Activated T-cell treated with anti-CD3 and anti-CD28 coated beads for 4 hours (primary cell): ENCODE measurements around the gene KIF5C.

Experiments
- DNase-seq: peaks from one replicate; pipeline ENCODE4 v3.0.0-alpha.2; 2020

The KIF5C gene

DNA sequence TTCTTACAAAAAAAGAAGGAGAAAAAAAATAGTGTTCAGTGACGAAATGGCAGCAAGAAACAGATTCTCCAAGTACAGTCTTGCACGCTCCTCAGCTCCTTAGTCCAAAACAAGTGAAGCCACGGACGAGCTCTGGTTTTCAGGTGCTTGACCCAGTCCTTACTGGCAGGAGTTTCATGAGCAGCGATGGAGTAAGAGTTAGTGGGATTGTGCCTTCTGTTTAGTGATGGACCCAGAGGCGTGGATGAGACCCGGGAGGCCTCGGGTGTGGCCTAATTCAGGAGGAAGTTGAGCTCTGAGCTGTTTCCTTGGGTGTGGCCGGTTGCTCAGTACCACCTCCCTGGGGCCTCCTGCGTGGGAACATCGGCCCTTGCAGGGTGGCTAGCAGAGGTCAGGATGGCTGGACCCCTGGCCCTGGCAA is 52.0 kb downstream of the KIF5C start:
- DNase-seq = no peak

DNA sequence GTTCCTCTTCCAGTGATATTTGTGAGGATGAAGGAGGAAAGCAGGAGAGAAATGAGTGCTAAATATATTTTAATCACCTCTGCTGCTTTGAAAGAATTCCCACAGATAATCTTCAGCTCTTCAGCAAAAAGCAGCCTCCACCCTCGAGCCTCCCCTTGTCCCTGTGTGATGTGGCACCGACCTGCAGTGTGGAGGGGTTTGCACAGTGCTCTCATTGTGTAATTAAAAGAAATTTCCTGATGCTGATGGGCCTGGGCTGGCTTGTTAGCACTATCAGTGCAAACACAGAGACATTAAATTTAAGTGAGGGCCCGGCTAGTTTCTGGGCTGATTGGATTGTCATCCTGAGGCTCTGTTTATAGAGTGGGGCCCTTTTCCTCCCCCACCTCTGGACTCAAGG is 53.4 kb downstream of the KIF5C start:
- DNase-seq = no peak

DNA sequence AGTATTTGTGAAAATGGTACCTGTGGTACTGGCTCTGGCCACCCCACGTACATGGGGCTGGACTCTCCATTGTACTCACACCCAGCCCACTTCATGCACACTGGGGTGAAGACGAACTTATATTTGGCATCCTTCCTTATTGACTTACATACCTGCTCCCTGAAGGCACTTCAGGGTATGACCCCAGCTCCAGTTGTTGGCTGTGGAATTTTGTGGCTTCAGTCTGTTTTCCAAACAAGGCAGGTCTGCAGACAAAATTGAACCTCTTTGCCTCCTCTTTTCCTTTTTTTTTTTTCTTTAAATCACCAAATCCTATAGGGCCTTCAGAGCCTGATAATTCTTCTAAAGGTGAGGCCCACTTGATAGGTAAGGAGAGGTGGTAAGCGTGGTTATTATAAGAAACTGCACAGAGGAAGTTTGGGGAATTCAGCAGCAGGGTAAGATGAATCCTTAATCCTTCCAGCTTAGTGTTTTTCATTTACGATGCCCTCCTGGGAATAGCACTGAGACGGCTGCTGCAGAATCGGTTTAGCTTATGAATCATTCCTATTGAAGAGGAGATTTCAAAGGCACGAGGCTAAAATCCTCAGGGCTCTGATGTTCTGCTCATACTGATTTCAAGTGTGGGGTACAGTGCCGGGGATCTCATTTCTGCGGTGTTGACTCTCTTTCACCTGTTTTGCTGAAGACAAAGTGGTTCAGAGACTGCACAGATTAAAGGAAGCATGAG is 55.2 kb downstream of the KIF5C start:
- no peak for DNase-seq

DNA sequence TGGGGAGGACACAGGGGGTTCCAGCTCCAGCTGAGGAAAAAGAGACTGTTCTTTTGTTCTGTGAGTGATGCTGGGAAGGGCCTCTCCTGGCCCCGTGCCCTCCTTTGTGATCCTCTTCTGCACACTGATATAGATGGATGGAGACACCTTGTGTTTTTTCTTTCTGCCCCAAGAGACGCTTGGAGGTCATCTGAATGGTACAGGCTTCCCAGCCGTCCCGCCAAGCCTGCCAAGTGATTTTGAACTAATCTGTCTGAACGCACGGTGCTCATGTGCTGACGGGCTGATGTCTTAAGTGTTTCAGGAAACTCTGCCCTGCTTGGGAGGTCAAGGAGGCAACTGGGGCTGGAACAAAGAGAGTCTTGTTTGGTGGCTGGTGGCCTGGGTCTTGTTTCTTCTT is 57.5 kb downstream of the KIF5C start:
- DNase-seq = no peak

DNA sequence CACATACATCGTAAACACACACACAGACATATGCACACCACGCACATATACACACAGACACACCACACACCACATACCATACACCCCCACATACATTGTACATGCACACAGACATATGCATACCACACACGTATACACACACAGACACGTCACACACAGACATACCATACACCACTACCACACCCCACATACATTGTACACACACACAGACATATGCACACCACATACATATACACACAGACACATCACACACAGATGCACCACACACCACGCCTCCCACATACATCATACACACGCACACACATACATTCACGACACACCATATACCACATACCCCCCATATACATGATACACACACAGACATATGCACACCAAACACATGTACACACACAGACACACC is 58.4 kb downstream of the KIF5C start:
- no peak for DNase-seq

DNA sequence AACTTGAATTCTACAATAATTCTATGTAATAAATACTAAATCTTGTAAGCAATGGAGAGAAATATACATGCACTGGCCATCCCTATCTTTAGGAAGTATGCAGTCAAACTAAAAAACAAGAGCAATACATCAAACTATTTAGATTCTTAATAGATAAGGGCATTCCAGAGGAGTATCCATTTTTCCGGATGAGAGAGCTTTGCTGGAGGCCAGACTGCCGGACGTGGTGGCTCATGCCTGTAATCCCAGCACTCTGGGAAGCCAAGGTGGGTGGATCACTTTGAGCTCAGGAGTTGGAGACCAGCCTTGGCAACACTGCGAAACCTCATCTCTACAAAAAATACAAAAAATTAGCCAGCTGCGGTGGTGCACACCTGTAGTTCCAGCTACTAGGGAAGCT is 60.8 kb downstream of the KIF5C start:
- no peak for DNase-seq

DNA sequence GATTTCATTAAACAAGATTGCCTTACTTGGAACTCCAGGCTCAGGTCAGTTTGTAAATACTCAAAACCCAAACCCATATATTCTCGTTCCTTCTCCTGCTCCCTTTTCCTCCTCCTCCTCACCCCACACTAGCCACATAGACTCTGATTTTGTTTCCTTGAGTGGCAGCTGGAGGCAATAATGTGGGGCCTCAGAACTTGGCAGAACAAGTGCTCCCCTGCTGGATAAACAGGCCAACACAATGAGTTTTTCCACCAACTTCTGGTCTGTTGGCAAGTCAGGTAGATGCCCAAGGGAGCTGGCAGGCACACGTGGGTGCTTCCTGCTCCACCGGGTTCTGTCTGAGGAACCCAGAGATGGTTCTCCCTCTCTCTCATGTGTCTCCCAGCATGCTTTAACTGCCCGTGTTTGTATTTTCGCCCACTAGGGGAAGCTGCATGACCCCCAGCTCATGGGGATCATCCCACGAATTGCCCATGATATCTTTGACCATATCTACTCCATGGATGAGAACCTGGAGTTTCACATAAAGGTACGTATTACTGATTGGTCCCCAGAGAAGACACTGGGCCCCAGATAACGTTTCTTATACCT is 61.9 kb downstream of the KIF5C start:
- no peak for DNase-seq

DNA sequence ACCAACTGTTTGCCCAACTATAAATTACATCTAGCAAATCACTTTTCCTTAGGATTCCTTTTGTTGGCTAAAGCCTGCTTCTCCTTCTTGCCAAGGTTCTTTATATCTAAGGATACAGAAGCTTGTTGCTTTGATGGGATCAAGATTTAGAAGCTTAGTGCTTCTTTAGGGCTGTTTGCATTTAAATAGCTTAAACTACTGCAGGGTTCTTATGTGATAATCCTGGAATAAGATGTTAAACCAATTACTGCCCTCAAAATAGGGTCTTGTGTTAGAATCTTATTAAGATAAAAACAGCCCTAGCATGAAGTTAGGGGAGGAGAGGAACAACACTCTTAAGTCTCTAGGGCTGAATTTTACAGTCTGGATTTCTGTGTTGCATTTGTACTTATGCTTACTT is 64.2 kb downstream of the KIF5C start:
- no peak for DNase-seq

DNA sequence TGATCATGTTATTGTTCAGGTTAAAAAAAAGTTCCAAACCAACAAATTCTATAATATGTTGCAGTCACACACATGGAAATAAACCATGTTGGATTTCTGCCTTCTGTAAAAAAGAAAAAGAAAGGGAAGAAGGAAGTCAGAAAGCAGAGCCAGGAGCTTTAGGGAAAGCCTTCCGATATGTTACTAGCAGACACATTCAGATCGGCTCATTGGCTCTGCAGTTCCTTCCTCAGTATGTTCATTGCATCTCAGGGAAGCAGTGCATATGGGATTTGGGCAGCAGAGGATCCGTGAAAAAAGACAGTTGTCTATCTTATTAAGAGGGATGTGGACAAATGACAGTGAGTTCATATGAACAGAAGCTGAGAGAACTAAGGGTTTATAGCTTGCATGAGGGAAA is 68.1 kb downstream of the KIF5C start:
- no peak for DNase-seq

DNA sequence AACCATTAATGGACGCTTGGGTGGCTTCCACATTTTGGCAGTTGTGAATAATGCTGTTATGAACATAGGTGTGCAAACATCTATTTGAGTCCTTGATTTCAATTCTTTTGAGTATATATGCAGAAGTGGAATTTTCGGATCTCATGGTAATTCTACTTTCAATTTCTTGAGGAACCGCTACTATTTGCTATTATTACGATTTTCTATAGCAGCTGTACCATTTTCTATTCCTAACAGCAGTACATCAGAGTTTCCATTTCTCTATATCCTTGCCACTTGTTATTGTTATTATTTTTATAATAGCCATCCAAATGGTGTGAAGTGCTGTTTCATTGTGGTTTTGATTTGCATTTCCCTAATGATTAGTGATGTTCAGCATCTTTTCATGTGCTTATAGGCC is 69.5 kb downstream of the KIF5C start:
- DNase-seq = no peak

DNA sequence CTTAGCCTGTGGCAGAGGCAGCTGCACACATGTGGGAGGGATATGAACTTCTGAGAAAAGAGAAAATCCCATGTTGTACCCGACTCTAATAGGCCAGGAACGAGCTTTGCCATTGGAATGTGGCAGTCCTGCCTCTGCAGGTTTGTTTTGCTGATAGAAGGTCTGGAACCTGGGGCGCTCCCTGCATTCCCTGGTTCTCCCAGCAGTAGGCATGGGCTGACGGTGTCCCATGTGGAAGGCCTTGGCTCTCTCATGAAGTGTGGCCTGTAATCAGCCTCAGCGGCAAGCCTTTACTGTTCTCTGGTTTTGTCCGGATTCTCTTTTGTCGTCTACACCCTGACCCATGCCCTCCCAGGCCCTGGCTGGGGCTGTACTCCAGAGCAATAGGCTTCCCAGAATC is 72.3 kb downstream of the KIF5C start:
- DNase-seq = no peak

DNA sequence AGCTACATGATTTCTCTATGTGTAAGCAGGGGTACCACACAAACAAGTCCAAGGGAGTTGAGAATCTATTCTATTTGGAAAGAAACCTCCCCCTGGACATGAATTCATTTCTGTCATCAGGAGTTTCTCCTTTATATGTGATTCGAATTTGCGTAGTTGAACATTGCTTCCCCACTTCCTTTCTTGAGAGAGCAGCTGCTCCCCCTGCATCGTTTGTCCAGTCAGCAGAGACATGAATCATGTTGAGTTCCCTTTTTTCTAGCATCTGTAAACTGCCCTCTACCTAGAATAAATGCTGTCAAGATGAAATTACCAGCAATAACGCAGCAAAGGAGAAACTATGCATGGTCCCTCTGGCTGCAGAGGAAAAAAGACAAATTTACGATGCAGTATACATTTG is 73.8 kb downstream of the KIF5C start:
- DNase-seq = no peak

DNA sequence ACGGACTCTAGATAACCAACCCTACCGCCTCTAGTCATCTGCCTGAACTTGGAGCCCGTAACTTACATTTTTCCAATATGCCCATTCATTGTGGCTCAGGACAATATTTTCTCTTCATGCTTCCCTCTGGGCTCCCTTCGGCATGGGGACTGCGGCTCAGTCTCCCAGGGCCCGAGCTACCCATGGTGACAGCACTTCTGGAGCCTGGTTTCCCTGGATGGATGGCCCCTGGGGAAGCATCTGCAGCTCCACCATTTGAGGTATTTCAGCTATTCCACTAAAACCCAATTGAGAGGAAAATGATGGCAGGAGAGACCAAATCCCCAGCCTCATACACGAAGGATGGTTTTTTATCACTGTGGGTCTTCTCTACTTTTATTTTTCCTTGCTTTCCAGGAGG is 74.3 kb downstream of the KIF5C start:
- DNase-seq = no peak

DNA sequence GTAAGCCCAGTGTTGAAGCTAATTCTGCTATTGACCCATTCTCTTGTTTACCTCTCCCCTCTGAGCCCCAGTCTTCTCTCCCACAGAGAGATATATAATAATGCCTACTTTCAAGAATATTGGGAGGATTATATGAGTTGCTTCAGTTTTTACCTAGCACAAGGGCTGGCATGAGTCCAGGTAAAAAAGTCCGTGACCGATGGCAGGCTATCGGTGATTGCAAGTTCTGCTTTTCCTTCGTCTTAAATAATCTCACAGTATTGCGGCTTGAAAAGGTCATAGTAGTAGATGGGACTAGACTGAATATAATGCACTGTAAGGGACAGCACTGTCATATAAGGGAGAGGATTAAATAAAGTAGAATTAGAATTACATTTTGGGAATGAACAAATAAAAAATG is 77.6 kb downstream of the KIF5C start:
- no peak for DNase-seq

DNA sequence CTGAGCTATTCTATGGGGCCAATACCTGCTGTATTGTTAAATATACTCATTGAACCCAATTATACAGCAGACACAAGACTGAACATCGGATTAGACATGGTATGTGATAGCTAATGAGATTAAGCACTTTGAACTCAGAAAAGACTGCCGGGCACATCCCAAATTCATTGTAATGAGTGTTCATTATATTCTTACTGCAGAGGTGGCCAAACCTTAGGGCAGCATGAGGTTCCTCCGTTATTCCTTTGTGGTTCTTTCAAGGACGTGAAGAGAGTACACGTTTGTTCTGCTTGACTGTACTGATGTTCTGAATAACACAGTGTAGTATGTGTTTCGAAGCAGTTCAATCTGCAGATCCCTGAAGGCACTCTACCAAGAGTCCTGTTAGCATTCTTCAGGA is 78.4 kb downstream of the KIF5C start:
- no peak for DNase-seq

DNA sequence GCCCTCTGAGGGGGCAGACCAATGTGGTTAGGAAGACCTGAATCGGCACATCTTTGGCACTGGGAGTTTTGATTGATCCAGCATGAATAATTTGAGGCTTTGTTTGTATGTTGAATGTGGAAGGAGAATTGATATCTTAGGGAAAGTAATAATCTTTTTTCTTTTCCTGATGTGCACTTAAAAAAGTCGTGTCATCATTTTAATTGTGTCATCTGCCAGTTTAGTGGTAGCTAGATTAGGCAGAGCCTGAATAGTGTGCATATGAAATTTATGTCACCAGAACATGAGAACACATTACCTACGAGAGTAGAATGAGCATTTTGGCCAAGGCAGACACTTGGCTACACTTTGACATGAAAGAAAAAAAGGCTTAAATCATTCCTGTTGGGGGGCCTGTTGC is 79.5 kb downstream of the KIF5C start:
- DNase-seq = no peak

DNA sequence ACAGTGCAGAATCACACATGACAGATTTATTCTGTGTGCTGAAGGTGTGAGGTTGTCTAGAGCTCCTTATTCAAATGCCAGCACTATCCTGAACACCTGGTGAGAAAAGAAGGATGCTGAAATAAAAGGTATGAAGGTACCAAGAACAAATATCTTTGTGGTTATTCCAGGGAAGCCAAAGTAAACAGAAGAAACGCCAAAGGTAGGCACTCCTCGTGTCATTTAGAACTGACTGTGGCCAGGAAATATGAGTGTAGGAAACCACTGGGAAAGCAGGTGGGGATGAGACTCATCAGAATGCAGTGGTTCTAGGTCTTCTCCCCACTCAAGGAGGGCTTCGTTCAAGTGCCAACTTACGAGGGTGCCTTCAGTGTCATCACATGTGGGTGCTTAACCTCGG is 80.8 kb downstream of the KIF5C start:
- DNase-seq = no peak

DNA sequence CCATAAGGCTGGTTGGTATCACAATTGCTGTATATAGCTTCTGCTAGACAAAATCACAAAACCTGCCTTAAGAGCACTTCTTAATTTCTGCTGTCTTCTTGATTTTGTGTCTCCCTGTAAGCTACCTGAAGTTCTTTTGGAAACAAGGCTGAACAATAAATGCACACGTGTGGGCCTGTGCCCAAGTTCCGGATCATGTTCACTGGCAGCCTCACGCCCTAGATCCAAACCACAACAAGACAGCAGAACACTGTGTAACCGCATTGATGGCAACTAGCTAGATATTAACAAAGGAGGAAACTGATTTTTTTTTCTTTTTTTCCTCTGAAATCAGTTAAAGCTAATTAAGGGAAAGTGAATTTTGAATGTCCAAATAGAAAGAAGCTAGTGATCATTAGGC is 82.0 kb downstream of the KIF5C start:
- DNase-seq = no peak

DNA sequence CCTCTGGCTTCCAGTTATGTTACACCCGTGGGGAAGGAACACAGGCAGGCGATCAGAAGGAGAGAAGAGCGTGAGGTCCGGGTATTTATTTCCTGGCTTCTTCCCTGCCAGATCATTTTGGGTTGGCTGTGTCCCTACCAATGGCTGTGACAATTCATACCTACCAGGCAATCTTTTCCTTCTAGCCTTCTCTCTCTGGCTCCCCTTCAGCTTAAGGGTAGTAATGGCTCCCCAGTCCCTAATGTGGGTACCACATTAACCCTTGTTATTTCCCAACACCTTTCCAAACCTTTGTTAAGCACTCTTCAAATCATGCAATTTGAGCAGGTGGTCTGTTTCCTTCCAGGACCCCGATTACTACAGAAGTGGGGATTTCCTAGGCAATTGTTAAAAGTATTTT is 84.7 kb downstream of the KIF5C start:
- DNase-seq = no peak

DNA sequence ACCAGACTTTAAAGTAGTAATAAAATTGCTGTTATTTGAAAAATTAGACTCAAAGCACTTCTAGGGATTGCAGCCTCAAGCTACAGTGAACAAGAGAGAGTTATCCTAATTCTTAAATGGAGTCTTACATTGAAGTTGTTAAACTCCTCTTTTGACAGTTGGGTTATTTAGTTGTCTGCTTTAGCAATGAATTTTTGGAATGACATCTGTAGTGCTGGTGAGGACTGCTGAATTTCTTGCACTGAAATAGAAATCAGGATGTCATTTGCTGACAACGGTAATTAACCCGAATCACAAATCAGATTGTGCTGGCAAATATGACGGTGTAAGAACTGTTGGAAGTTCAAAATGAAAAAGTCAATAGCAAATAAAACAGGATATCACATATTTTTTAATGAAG is 85.5 kb downstream of the KIF5C start:
- no peak for DNase-seq

DNA sequence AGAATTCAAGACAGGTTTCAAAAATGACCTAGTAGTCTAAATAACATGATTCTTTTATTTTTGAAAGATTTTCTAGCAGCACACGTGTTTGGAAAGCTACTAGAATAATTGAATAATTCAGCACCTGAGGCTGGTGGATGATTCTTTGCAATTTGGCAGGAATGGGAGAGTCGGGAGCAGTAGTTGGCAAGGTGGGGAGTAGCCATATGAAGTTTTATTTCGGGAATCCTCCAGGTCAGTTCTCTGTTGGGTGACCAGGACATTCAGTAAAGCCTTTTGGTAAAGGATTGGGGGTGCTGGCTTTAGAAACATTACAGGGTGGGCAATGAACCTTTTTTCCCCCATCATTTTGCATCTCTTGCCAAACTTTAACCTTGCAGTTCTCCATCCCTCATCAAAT is 88.4 kb downstream of the KIF5C start:
- no peak for DNase-seq

DNA sequence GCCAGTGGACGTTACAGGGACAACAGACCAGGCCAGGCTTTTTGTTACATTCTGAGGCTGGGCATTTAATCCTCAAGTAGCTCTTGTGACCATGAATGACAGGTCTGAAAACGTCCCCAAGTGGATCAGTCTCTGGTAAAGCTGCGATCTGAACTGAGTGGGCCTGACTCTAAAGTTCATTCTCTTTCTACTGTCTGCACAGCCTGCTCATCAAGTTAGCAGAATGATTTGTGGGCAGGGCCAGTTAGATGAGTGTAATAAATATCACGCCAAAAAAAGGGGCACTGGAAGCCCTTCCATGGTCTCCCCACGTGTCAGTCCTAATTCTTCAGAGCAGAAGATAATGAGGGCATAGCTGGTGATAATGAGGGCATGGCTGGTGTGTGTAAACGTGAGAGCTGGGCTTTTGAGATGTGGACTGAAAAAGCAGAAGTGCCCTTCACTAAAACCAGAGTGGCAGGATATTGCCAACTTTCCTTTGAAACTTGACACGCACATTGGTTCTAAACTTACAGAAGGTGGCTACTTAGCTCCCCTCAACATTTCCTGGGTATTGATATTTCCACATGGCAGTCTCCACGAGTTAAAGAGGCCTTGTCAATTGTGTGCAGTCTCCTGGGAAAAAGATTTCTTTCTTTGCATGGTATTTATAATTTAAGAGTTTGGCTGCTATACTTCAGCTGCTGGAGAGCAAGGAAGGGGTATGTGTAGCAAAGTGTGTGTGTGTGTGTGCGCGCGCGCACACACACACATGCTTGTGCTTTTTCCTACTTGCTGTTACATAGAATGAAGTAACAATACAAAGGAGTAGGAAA is 90.8 kb downstream of the KIF5C start:
- DNase-seq = no peak

DNA sequence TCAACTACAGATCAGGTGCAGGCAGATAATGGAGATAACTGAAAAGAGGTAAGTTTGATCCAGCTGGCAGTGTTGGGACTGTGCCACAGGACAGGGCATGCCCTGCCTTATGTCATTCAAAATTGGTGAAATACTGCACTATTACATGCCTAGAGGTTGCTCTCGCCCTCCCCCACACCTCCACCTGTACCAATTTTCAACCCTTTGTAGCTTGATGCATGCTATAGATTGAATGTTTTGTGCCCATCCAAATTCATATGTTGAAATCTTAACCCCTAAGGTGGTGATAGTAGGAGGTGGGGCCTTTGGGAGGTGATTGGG is 91.4 kb downstream of the KIF5C start:
- no peak for DNase-seq

DNA sequence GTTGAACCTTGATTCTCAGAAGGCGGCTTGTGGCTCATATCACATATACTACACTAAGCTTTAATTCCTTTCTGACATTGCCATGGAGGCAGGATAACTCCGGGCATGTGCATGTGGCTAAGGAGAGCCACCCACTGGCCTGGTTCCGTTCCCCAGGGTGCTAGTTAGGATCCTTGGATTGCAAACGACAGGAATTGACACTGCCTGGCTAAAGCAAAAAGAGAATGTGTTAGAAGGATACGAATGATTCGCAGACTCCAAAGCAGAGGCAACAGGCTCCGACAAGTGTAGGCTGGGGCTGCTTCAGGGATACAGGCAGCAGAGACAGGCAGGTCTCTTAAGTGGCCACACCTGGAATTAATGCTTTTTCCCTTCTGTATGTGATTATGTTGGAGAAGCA is 92.0 kb downstream of the KIF5C start:
- no peak for DNase-seq

DNA sequence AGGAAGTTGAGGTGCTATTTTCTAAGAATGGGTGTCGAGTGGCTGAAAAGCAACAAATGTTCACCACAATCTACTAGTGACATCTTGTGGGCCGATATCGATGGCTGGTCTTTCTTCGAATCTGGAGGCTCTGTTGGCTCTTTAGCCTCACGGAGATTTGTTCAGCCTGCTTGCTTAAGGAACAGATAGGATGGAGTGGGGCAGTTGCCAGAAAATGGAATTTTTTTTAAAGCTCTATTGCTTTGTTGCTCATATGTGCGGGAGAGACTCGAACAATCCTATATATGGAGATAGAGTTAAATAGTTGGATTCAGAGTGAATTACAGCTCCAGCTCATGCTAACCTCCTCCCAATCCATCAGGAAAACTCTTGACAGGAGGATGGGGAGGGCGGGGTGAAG is 92.6 kb downstream of the KIF5C start:
- no peak for DNase-seq
